Fibroblast of lung (primary cell): ENCODE results near the gene EMP3. TPM values are rescaled to one million over a fixed set of nuclear protein-coding genes. Genes with fewer than 3 reads are reported as not detected.
A peak's percentile ranks its signal among the peaks of the same experiment; 100 is the strongest.

Source experiments
- DNase-seq, 2 donors: peaks; one replicate each; pipeline versions ENCODE4 v3.0.0 to v3.0.0-alpha.2; 2010; ENCODE audit warnings: low read depth in 2 of 2
- H2AFZ ChIP-seq: 2 replicates; pipeline ENCODE4 v1.5.1; 2012; ENCODE audit warnings: low read length, control low read depth, inconsistent platforms
- H3K27ac ChIP-seq: 2 replicates; pipeline ENCODE4 v1.5.1; 2011; ENCODE audit warnings: low read length, control low read depth; ENCODE audit not compliant: insufficient read depth
- H3K27me3 ChIP-seq: 2 replicates; pipeline ENCODE4 v1.5.1; 2011; ENCODE audit warnings: mild to moderate bottlenecking, low read length; ENCODE audit not compliant: control insufficient read depth, insufficient read depth
- H3K36me3 ChIP-seq: 2 replicates; pipeline ENCODE4 v1.5.1; 2011; ENCODE audit warnings: low read length; ENCODE audit not compliant: control insufficient read depth, insufficient read depth
- H3K4me1 ChIP-seq: 2 replicates; pipeline ENCODE4 v1.5.1; 2011; ENCODE audit warnings: low read length; ENCODE audit not compliant: control insufficient read depth, insufficient read depth; ENCODE audit errors: extremely low read depth
- H3K4me2 ChIP-seq: 2 replicates; pipeline ENCODE4 v1.5.1; 2011; ENCODE audit warnings: low read length, control low read depth; ENCODE audit not compliant: insufficient read depth; ENCODE audit errors: extremely low read depth
- H3K4me3 ChIP-seq, 4 experiments: fragments of 200-600 bp in 1 of 4; sonication (generic) in 1 of 4; replicated peaks in 1 of 4; 2 replicates each; pipeline ENCODE4 v1.5.1; 2011 to 2016; ENCODE audit warnings: low read length in 4 of 4, low read depth in 3 of 4, mild to moderate bottlenecking in 3 of 4, control low read depth in 2 of 4, inconsistent platforms in 1 of 4, mixed read lengths in 1 of 4; ENCODE audit not compliant: insufficient read depth in 1 of 4; ENCODE audit errors: control extremely low read depth in 1 of 4
- H3K79me2 ChIP-seq: 2 replicates; pipeline ENCODE4 v1.5.1; 2012; ENCODE audit warnings: mild to moderate bottlenecking, low read length, inconsistent platforms; ENCODE audit not compliant: control insufficient read depth, insufficient read depth
- H3K9ac ChIP-seq: 2 replicates; pipeline ENCODE4 v1.5.1; 2011; ENCODE audit warnings: mild to moderate bottlenecking, low read length, control low read depth; ENCODE audit not compliant: insufficient read depth
- H3K9me3 ChIP-seq: 2 replicates; pipeline ENCODE4 v1.5.1; 2012; ENCODE audit warnings: low read depth, low read length; ENCODE audit not compliant: control insufficient read depth, insufficient read depth
- H4K20me1 ChIP-seq: 2 replicates; pipeline ENCODE4 v1.5.1; 2011; ENCODE audit warnings: low read length; ENCODE audit not compliant: control insufficient read depth, insufficient read depth; ENCODE audit errors: extremely low read depth
- EZH2 ChIP-seq: IDR thresholded peaks from 2 replicates; pipeline ENCODE4 v1.5.1; 2012; ENCODE audit warnings: low read length, control low read depth, mild to moderate bottlenecking; ENCODE audit errors: missing control alignments
- polyA plus RNA-seq, 2 donors: library from polyadenylated mRNA; depleted of rRNA in 1 of 2; stranded (reverse) in 1 of 2; unstranded in 1 of 2; fragments of >200 nt; gene quantifications; 2 replicates each; pipeline ENCODE4 v1.2.1, GENCODE V29; 2011 to 2012; ENCODE audit warnings: missing spikeins in 1 of 2
- total RNA-seq: library from RNA; depleted of rRNA; stranded (reverse); fragments of >200 nt; gene quantifications from 2 replicates; pipeline ENCODE4 v1.2.1, GENCODE V29; 2014
- TF ChIP-seq, protein P1 (sequence below), 2 donors: IDR thresholded peaks in 1 of 2; conservative IDR thresholded peaks in 1 of 2; 1 replicate in 1 of 2; 2 replicates in 1 of 2; pipeline ENCODE4 v1.5.1; 2011 to 2012; ENCODE audit warnings: low read length in 2 of 2, control low read depth in 1 of 2, inconsistent platforms in 1 of 2, low read depth in 1 of 2, mild to moderate bottlenecking in 1 of 2

Gene EMP3
- total and polyA plus RNA-seq, 2 donors (not counting 1 experiment from before 2014, with no cell fraction given), result 246 to 303 TPM

DNA sequence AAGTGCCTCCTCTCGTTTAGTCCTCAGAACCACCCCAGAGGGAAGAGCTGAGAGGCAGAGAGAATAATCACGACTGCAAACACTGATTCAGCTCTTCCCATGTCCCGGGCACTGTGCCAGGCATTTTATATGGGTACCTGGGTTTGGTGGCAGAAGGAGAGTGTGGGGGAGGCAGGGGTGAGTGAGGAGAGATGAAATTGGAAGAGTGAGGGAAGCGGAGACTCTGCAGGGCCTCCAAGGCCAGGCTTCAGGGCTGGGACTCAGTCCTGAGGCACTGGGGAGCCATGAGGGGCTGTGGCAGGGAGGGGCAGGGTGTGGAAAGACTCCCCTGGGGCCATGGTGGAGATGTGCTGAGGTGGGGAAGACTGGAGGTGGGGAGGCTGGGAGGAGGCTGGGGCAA is 47.6 kb downstream of the EMP3 start:
- Histone ChIP-seq H3K9me3 (no peaks in the 10 kb centered on the region), H3K4me2 (no peak overlapping the region), H4K20me1 (no peaks in the 10 kb centered on the region), H3K4me3 (no peak overlapping the region), H3K4me1 (no peaks in the 10 kb centered on the region), H2AFZ (no peak overlapping the region), H3K79me2 (no peaks in the 10 kb centered on the region), H3K27ac (no peak overlapping the region), H3K9ac (no peak overlapping the region), H3K36me3 (no peaks in the 10 kb centered on the region), H3K27me3 (no peaks in the 10 kb centered on the region)
- TF ChIP-seq, protein P1, sequence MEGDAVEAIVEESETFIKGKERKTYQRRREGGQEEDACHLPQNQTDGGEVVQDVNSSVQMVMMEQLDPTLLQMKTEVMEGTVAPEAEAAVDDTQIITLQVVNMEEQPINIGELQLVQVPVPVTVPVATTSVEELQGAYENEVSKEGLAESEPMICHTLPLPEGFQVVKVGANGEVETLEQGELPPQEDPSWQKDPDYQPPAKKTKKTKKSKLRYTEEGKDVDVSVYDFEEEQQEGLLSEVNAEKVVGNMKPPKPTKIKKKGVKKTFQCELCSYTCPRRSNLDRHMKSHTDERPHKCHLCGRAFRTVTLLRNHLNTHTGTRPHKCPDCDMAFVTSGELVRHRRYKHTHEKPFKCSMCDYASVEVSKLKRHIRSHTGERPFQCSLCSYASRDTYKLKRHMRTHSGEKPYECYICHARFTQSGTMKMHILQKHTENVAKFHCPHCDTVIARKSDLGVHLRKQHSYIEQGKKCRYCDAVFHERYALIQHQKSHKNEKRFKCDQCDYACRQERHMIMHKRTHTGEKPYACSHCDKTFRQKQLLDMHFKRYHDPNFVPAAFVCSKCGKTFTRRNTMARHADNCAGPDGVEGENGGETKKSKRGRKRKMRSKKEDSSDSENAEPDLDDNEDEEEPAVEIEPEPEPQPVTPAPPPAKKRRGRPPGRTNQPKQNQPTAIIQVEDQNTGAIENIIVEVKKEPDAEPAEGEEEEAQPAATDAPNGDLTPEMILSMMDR (conservative IDR thresholded peaks at IDR 0.05 in 1 of 2, IDR thresholded peaks at IDR 0.05 in 1 of 2; ENCODE audit: low read depth in 1 of 2, low read length in 2 of 2), result no peak
- TF ChIP-seq EZH2, result no peak
- DNase-seq, result peak in 1 of 2 donors; percentile 10

DNA sequence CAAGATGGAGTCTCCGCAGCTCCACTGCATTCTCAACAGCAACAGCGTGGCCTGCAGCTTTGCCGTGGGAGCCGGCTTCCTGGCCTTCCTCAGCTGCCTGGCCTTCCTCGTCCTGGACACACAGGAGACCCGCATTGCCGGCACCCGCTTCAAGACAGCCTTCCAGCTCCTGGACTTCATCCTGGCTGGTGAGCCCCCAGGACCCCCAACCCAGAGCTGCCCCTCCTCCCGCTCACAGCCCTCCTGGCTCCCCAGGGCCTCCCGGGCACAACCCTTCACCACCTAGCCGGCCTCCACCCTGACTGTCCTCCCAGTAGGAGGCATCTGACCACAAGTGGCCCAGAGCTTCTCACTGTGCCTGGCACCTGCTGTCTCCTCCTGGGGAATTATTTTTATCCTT is 48.2 kb downstream of the EMP3 start:
- Histone ChIP-seq H3K4me3 (no peak overlapping the region), H3K9ac (no peak overlapping the region), H3K27me3 (no peaks in the 10 kb centered on the region), H3K27ac (no peak overlapping the region), H3K9me3 (no peaks in the 10 kb centered on the region), H3K4me2 (no peak overlapping the region), H2AFZ (no peak overlapping the region), H3K79me2 (no peaks in the 10 kb centered on the region), H3K4me1 (no peaks in the 10 kb centered on the region), H4K20me1 (no peaks in the 10 kb centered on the region), H3K36me3 (no peaks in the 10 kb centered on the region)
- TF ChIP-seq, protein P1 (conservative IDR thresholded peaks at IDR 0.05 in 1 of 2, IDR thresholded peaks at IDR 0.05 in 1 of 2; ENCODE audit: low read depth in 1 of 2, low read length in 2 of 2), result no peak
- no peak for TF ChIP-seq EZH2
- no peak for DNase-seq

DNA sequence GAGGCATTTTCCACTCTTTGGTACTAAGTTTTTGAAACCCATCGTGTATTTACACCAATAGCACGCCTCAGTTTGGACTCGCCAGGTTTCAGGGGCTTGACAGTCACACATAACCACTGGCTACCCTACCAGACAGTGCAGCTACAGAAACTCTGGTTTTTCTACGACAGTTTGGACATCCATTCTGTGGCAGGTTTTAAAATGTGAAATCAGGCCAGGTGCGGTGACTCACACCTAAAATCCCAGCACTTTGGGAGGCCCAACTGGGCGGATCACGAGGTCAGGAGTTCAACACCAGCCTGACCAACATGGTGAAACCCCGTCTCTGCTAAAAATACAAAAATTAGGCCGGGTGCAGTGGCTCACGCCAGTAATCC is 52.8 kb downstream of the EMP3 start:
- H3K36me3 ChIP-seq, result peaks cover 5% of the 10 kb centered on the region
- H3K4me1 ChIP-seq, result no peaks in the 10 kb centered on the region
- H3K27me3 ChIP-seq, result no peaks in the 10 kb centered on the region
- H3K9ac ChIP-seq, result no peak overlapping the region
- no peak overlapping the region for H3K4me2 ChIP-seq
- H4K20me1 ChIP-seq, result no peaks in the 10 kb centered on the region
- H2AFZ ChIP-seq, result no peak overlapping the region
- H3K9me3 ChIP-seq, result no peaks in the 10 kb centered on the region
- H3K27ac ChIP-seq, result no peak overlapping the region
- no peak overlapping the region for H3K4me3 ChIP-seq
- TF ChIP-seq, protein P1 (conservative IDR thresholded peaks at IDR 0.05 in 1 of 2, IDR thresholded peaks at IDR 0.05 in 1 of 2; ENCODE audit: low read depth in 1 of 2, low read length in 2 of 2), result no peak
- TF ChIP-seq EZH2, result no peak
- no peak for DNase-seq
- no peaks in the 10 kb centered on the region for H3K79me2 ChIP-seq
